ENCODE results near the gene ZNF142.

The ZNF142 gene

DNA sequence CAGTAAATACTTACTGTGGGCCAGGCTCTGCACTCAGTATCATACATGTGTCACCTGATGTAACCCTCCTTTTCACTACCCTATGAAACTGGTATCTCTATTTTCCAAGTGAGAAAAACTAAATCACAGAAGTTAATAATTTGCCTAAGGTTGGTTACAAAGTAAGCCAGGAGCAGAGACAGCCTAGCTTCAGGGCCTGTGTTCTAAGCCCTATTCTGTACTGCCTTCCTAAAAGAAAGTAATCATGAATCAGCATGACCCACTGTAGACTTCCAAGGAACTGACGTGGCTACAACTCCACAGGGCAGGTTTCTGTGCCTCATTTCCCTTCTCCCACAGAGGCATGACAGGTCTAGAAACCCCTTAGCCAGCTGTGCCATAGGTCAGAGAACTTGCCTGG lies 14.3 kb downstream of the ZNF142 start:
- DNase-seq, result no peak

DNA sequence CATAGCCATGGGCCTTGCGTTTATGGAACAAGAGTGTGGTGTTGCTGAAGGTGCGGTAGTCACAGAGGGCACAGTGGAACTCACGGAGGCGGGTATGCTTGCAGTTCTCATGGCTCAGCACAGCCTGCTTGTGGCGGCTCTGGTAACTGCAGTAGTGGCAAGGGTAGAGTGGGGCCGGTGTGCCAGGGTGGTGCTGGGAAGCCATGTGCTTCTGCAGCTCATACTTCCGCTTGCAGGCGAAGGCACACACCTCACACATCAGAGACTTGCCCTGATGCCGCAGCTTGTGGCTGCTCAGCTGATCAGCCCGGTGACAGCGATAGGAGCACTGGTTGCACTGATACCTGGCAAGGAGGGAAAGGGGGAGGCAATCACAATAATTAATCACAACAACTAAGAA lies 14.7 kb downstream of the ZNF142 start:
- DNase-seq, result no peak

DNA sequence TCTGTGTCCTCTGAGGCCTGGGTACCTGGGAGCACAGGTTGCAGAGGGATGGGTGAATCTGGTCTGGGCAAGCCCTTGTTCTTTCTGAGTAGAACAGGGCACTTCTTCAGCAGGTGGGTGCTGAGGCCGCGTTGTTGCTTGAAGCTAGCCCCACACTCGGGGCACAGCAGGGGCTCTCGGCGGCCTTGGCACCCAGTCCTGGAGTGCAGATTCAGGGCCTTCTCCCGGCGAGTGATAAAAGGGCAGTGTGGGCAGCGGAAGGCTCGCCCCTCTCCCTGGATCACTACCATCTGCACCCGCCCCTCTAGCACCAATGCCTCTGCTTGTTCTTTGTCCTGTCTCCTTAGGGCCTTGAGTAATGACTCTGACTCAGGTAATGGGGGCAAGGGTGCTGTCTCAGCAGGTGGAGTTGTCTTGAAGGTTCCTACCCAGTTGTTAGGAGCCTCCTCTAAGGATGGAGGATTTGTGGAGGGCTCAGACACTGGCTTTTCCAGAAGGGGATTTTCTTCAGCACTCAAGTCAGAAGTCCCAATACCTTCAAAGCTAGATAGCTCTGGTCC lies 15.6 kb downstream of the ZNF142 start:
- DNase-seq, result no peak

DNA sequence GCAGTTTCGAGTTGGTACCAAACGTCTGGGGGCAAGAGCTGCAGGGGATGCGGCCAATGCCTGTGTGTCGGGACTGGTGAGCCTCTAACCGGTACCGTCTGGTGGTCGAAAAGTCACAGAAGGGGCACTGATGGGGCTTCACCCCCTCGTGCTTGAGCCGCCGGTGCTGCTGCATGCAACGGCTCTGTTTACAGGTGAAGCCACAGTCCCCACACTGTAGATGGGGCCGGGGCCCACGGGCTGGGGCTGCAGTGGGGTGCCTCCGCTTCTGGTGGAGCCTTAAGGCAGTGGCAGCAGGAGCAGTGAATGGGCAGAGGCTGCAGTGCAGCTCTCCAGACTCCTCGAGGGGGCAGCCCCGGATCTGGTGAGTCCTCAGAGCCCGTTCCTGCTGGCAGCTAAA lies 16.6 kb downstream of the ZNF142 start:
- no peak for DNase-seq

DNA sequence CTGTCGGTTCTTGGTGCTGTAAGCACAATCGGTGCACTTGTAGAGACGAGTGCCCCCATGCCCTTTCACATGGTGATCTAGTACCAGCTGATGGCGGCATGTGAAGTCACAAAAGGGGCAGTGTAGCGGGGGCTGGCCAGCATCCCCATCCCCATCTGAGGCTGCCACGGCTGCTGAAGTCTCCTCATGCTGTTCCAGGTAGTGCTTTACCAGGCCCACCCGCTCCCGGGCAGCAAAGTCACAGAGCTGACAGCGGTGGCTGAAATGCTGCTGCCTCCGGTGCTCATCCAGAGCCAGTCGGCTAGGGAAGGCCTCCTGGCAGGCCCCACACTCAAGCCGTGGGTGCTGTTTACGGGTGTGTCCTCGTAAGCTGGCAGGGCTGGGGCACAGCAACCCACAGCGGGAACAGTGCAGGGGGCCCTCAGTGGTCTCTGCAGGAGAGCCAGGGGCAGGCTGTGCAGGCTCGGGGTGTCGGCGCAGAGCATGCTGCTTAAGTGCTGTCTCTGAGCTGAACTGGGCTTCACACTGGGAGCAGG lies 17.2 kb downstream of the ZNF142 start:
- no peak for DNase-seq

DNA sequence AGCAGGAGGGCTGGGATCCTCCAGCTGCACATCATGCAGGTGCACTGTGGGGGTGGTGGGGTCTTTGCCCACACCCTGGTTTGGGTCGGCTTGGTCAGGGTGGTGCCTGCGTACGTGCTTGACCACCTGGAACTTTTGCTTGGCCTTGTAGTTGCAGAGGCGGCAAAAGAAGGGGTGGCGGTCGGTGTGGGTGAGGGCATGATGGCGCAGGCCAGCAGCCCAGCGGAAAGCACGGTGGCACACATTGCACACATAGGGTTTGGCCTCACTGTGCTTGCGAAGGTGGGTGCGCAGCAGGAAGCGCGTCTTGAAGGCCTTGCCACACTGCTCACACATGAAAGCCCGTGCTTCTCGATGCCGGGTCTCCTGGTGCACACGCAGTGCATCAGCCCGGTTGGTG lies 21.1 kb downstream of the ZNF142 start:
- no peak for DNase-seq

DNA sequence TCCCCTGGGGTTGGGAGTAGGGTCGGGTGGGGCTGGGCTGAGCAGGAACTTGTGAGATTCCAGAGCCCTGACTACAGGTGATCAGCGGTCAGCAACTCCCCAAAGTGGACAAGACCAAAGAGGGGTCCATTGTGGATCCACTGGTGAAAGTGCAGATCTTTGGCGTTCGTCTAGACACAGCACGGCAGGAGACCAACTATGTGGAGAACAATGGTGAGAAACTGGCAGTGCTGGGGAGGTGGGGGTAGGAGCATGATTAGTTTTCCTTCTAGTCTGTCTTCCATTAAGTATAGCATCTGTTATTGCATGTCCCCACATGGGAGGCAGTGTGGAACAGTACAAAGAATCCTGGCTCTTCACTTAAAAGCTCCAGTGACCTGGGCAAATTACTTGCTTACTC lies 23.7 kb downstream of the ZNF142 start:
- no peak for DNase-seq

DNA sequence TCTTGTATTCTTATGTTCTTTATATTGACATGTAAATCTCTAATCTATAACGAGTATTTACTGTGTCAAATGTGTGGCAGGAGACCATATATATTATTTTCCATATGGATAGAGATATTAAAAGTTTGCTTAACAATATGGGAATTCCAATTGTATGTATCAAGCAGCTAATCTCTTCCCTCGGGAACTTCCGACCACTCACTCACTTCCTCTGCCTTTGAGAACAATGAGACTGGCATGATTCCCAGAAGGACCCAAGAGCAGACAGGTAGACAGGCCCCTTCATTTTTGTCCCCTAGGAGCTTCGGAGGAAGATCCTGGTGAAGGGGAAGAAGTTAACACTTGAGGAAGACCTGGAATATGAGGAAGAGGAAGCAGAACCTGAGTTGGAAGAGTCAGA lies 27.6 kb downstream of the ZNF142 start:
- DNase-seq, result no peak

DNA sequence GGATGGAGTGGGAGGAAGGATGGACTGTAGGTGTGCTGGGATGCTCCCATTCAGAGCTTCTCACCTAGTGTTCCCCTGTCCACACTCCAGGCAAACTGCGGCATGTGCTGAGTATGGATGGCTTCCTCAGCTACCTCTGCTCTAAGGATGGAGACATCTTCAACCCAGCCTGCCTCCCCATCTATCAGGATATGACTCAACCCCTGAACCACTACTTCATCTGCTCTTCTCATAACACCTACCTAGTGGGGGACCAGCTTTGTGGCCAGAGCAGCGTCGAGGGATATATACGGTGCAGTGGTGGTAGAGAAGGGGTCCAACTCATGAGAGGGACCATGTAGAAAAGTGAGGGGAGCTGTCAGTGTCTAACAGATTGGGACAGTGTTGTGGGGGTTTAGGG lies 31.5 kb downstream of the ZNF142 start:
- no peak for DNase-seq

DNA sequence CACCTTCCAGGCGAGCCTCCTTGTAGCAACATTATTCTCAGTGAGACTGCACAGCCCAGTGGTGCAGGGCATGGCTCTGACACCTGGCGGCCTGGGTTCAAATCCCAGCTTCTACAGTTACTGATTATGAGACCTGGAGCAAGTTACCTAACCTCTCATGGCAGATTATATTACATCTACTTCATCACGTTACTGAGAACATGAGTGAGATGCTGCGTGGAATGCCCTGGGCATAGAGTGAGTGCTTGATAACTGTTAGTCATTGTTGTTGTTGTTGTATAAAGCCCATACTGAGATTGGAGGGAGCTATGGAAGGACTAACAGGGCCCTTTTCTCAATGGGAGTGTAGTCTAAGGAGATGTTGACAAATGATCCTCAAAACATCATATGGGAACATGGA lies 33.1 kb downstream of the ZNF142 start:
- no peak for DNase-seq

DNA sequence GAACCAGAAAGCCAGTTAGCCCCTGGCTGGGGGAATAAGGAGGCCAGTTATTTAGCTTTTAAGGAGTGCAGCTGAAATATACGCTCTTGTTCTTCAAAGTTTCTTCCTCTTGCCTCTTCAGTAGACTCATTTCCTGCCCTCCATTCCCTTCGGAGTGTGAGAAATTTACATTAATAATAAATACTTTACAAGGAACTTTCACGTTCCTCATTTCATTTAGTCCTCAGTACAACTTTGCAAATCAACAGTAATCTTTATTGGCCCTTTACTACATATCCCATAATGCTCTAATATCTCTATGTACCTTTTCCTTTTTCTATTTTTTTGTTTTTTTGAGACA lies 36.1 kb downstream of the ZNF142 start:
- DNase-seq, result no peak

DNA sequence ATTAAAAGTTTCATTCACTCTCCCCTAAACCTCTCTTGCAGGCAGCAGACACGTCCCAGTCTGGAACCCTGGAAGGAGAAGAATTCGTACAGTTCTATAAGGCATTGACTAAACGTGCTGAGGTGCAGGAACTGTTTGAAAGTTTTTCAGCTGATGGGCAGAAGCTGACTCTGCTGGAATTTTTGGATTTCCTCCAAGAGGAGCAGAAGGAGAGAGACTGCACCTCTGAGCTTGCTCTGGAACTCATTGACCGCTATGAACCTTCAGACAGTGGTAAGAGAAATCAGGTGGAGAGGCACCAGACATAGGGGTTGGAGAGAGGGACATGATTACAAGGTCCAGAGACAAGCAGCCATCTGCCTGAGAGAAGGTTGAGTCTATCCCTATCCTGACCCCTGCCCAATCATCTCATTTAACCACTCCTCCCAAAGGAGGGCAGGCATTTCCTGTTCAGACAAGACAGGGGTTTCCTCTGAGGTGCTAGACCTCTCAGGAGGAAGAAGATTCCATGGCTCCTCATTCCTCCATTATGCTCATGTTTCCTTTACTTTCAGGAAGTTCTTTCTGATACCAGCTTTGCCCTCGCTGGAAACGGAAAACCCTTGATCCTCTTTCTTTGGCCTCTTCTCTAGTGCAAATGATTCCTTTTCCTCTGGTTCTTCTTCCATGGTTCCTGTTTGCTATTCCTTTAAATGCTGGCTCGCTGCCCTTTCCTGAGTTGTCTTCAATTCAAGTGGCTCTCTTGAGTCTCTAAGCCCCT lies 36.6 kb downstream of the ZNF142 start:
- no peak for DNase-seq

DNA sequence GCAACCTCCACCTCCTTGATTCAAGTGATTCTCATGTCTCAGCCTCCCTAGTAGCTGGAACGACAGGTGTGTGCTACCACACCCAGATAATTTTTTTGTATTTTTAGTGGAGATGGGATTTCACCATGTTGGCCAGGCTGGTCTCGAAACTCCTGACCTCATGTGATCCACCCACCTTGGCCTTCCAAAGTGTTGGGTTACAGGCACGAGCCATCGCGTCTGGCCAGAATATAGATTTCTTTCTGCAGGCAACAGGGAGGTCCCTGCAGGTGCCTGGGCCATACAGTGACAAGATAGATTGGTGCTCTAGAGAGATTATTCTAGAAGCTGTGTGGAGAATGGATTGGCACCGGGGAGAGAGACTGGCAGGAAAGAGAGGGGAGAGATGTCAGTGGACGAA lies 38.4 kb downstream of the ZNF142 start:
- no peak for DNase-seq

DNA sequence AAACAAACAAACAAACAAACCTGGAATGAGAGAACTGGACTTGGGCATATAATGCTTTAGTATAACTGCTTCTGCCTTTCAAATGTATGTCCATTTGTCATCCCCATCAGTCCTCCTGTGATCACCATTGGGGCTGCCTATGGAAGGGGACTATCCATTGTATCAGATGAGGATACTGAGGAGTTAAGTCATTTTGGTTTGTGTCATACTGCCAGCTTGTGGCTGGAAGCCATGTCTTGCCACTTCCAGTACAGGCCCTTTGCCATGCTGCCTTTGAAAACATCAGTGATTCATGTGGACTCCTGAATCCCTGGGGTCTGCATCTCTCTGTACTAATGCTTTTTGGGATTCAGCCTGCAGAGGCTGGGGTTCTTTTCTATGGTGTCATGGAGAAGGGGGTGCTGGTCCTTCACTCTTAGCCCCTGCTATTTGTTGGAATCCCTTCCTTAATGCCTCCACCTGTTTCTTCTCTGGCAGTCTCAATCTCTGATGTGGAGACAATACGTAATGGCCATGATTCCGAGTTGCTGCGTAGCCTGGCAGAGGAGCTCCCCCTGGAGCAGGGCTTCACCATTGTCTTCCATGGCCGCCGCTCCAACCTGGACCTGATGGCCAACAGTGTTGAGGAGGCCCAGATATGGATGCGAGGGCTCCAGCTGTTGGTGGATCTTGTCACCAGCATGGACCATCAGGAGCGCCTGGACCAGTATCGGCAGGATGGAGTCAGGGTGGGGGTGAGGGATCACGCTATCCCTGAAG lies 41.1 kb downstream of the ZNF142 start:
- DNase-seq, result no peak

DNA sequence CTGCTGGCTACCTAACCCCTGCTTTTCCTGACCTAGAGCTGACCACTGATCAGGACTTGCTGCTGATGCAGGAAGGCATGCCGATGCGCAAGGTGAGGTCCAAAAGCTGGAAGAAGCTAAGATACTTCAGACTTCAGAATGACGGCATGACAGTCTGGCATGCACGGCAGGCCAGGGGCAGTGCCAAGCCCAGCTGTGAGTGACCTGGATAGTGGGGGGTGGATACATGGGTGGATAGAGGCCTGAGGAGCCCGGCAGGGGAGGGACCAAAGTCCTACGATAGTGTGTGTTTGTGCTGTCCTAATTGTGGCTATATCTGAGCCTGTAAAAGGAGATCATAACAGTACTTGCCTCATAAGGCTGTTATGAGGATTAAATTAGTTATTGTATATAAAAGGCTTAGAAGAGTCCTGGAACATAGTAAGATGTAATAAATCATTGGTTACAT lies 43.5 kb downstream of the ZNF142 start:
- no peak for DNase-seq

DNA sequence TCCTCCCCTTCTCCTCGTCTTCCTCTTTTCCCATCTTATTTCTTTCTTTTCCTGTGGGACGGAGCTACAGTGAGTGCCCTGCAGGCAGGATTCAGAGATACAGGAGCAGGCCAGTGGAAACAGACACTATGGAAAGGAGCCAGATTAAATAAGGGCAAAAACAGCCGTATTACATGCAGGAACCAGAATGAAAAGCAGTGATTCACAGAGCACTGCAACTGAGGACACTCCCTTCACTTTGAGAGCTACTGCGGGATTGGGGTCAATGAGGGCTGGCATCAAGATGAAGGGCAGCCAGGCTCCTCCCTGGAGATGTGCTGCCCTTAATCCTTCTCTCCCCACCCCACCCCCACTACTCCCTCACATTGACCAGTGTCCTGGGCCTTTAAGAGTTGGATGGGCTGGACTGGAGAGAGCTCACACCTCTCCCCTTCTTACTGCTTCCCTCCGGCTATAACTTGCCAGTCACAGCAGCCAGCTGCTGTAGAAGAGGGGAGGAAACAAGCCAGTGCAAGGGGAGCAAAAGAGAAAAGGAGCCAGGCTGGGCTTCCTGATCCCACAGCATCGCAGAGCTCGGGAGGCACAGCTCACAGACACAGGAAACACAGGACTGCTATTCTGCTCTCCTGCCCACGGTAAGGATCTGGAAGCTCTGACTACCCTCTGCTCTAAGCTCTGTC lies 51.8 kb downstream of the ZNF142 start, which contains the start of gene PLCD4:
TSS of gene PLCD4 (plus strand) at position 464 of the 680 bp plus-strand sequence. CDS start 7,841 bp downstream, outside the sequence.
- no peak for DNase-seq

DNA sequence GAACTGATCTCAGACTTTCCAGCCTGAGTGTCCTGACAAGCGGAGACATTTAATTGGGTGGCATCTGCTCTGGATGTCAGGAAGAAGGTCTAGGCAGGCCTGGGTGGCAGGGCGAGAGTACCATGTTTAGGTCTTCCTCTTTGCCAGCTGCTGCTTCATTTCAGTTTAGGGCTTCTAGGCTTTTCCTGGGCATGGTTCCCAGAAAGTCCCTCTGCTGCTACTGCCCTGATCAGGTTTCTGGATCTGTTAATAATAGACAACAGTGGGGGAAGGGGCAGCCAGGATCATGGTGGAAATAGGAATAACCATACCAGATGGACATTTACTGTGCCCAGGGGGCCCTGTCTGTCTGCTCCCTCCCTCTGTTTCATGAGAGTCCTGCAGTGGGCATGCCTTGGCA lies 54.0 kb downstream of the ZNF142 start:
- no peak for DNase-seq

Data from cerebellar nuclear complex (tissue), 1 donor.